B cell (primary cell): Measurements from ENCODE around the gene KIF21B. TPM values are rescaled to one million over a fixed set of nuclear protein-coding genes. Genes with fewer than 3 reads are reported as not detected.

Experiments
- ATAC-seq: fragments of 200-7000 bp; cut with Tn5 transposase; one replicate; pipeline ENCODE4 v1.10.0; 2021; ENCODE audit warnings: low read depth, mild to moderate bottlenecking, moderate number of reproducible peaks, moderate library complexity
- CTCF ChIA-PET: fragments of 350-600 bp; sonication (Branson Sonifier 250); formaldehyde crosslinking; loops from one replicate; lab custom pipeline; 2021; ENCODE audit warnings: antibody characterized with exemption, inconsistent platforms; lab: Charles Lee
- POLR2A ChIA-PET: fragments of 350-600 bp; sonication (Branson Sonifier 250); formaldehyde crosslinking; loops from one replicate; lab custom pipeline; 2021; ENCODE audit warnings: antibody characterized with exemption; lab: Charles Lee
- DNase-seq: peaks from one replicate; pipeline ENCODE4 v3.0.0; 2013
- H2AFZ ChIP-seq: 2 replicates; pipeline ENCODE4 v1.6.1; 2012; ENCODE audit warnings: mild to moderate bottlenecking, low read depth, low read length; ENCODE audit not compliant: insufficient read depth, poor library complexity, severe bottlenecking
- H3K27ac ChIP-seq, 2 donors: 1 replicate in 1 of 2; 2 replicates in 1 of 2; pipeline ENCODE4 v1.5.1; 2012 to 2013; ENCODE audit warnings: low read length in 2 of 2, mild to moderate bottlenecking in 2 of 2, moderate library complexity in 1 of 2
- H3K27me3 ChIP-seq, 4 experiments: fragments of 200-600 bp in 1 of 4; sonication (generic) in 1 of 4; replicated peaks in 1 of 4; 1 replicate in 2 of 4; 2 replicates in 2 of 4; pipeline versions ENCODE4 v1.6.1 to v1.7.0; 2013 to 2016; ENCODE audit warnings: low read length in 3 of 4, mild to moderate bottlenecking in 2 of 4, mixed read lengths in 1 of 4, moderate library complexity in 1 of 4; ENCODE audit not compliant: insufficient read depth in 4 of 4, control insufficient read depth in 3 of 4; ENCODE audit errors: control extremely low read depth in 1 of 4
- H3K36me3 ChIP-seq, 2 experiments: replicated peaks in 1 of 2; 1 replicate in 1 of 2; 2 replicates in 1 of 2; pipeline versions ENCODE4 v1.6.1 to v1.7.1; 2013; ENCODE audit warnings: low read length in 1 of 2; ENCODE audit not compliant: insufficient read depth in 2 of 2, control insufficient read depth in 1 of 2; ENCODE audit errors: control extremely low read depth in 1 of 2, extremely low read depth in 1 of 2
- H3K4me1 ChIP-seq, 2 donors: fragments of 200-600 bp in 1 of 2; sonication (generic) in 1 of 2; 1 replicate in 1 of 2; 2 replicates in 1 of 2; pipeline versions ENCODE4 v1.5.1 to v1.6.1; 2013 to 2017; ENCODE audit warnings: low read length in 2 of 2; ENCODE audit not compliant: control insufficient read depth in 2 of 2, insufficient read depth in 2 of 2
- H3K4me2 ChIP-seq: replicated peaks from 2 replicates; pipeline ENCODE3; 2012; ENCODE audit warnings: mild to moderate bottlenecking, low read depth, low read length; ENCODE audit not compliant: poor library complexity, severe bottlenecking
- H3K4me3 ChIP-seq, 5 experiments: fragments of 200-600 bp in 1 of 5; sonication (generic) in 1 of 5; 1 replicate in 3 of 5; 2 replicates in 2 of 5; pipeline versions ENCODE4 v1.5.1 to v1.7.0; 2011 to 2016; ENCODE audit warnings: low read length in 4 of 5, mild to moderate bottlenecking in 4 of 5, low read depth in 2 of 5, control low read depth in 1 of 5, moderate library complexity in 1 of 5; ENCODE audit not compliant: insufficient read depth in 1 of 5; ENCODE audit errors: control extremely low read depth in 1 of 5, extremely low read depth in 1 of 5
- H3K79me2 ChIP-seq: fragments of 200-600 bp; sonication (generic); one replicate; pipeline ENCODE4 v1.6.0; 2016; ENCODE audit warnings: low read length; ENCODE audit not compliant: control insufficient read depth, insufficient read depth
- H3K9ac ChIP-seq: fragments of 200-600 bp; sonication (generic); 2 replicates; pipeline ENCODE4 v1.6.1; 2017; ENCODE audit warnings: mild to moderate bottlenecking, low read length, moderate library complexity
- H3K9me3 ChIP-seq, 3 donors: one replicate each; pipeline versions ENCODE4 v1.6.1 to v1.7.1; 2013; ENCODE audit warnings: low read length in 2 of 3; ENCODE audit not compliant: control insufficient read depth in 2 of 3, insufficient read depth in 1 of 3; ENCODE audit errors: control extremely low read depth in 1 of 3
- H4K20me1 ChIP-seq: 2 replicates; pipeline ENCODE4 v1.6.0; 2012; ENCODE audit warnings: mild to moderate bottlenecking, low read length; ENCODE audit not compliant: insufficient read depth, control insufficient read depth, poor library complexity, severe bottlenecking
- H3K27ac Mint-ChIP-seq: one replicate; pipeline ENCODE4 v1.8.0; 2021; ENCODE audit warnings: mixed read lengths
- H3K27me3 Mint-ChIP-seq: one replicate; pipeline ENCODE4 v1.8.0; 2021; ENCODE audit warnings: mixed read lengths
- H3K4me1 Mint-ChIP-seq: one replicate; pipeline ENCODE4 v1.8.0; 2021; ENCODE audit warnings: mixed read lengths
- H3K4me3 Mint-ChIP-seq: one replicate; pipeline ENCODE4 v1.8.0; 2021; ENCODE audit warnings: mixed read lengths
- H3K9me3 Mint-ChIP-seq: one replicate; pipeline ENCODE4 v1.8.0; 2022; ENCODE audit warnings: mixed read lengths; ENCODE audit not compliant: insufficient read depth
- CTCF ChIP-seq: fragments of 200-600 bp; IDR thresholded peaks from one replicate; pipeline ENCODE4 v1.8.0; 2022; ENCODE audit warnings: antibody characterized with exemption, mild to moderate bottlenecking
- EZH2 ChIP-seq: IDR thresholded peaks from 2 replicates; pipeline ENCODE4 v1.6.1; 2012; ENCODE audit warnings: borderline replicate concordance, low read depth, mild to moderate bottlenecking, moderate library complexity, low read length; ENCODE audit not compliant: insufficient read depth, poor library complexity, severe bottlenecking
- WGBS: methylation state at CpG from one replicate; pipeline ENCODE4 v1.1.5; 2013; ENCODE audit warnings: missing lambda C conversion rate; ENCODE audit not compliant: insufficient coverage; 5-methylcytosine and 5-hydroxymethylcytosine counted together
- intact Hi-C: fragments of 100-400 bp; cut with micrococcal nuclease; formaldehyde crosslinking; loops from one replicate; pipeline ENCODE4 v1.10.0; 2022
- polyA plus RNA-seq: library from polyadenylated mRNA; depleted of rRNA; stranded (reverse); fragments of >200 nt; gene quantifications from 2 replicates; pipeline ENCODE4 v1.2.3, GENCODE V29; 2012
- total RNA-seq, 2 donors: library from RNA; stranded (reverse); fragments of 120-200 nt in 1 of 2; gene quantifications; 1 replicate in 1 of 2; 2 replicates in 1 of 2; pipeline versions ENCODE4 v1.2.3 to v1.2.4, GENCODE V29; 2013 to 2022

KIF21B gene
- total and polyA plus RNA-seq, 2 donors (not counting 1 experiment from before 2014, with no cell fraction given) = 41.1 to 41.6 TPM

GRCh38 chr1:201039418-201039817 lies 15.9 kb upstream of the KIF21B start:
- no peak overlapping the region for H2AFZ ChIP-seq
- H3K9ac ChIP-seq = no peak overlapping the region
- H3K36me3 ChIP-seq = no peaks in the 10 kb centered on the region
- no peaks in the 10 kb centered on the region for H3K9me3 ChIP-seq
- peaks cover 3% of the 10 kb centered on the region for H3K4me1 Mint-ChIP-seq
- H4K20me1 ChIP-seq = no peaks in the 10 kb centered on the region
- TF ChIP-seq CTCF (no peak), EZH2 (no peak)
- no peak overlapping the region for H3K27ac ChIP-seq
- POLR2A ChIA-PET = no interaction called here
- no peak overlapping the region for H3K4me3 Mint-ChIP-seq
- DNase-seq (no peak), ATAC-seq (no peak)
- CTCF ChIA-PET = interaction anchor here (0.6 to 15.0 kb wide), 4 partner anchors 9 to 232 kb away, joined by 4 to 303 read pairs (median 86); no protein-coding TSS in a partner anchor
- no peaks in the 10 kb centered on the region for H3K79me2 ChIP-seq
- WGBS = no CpG with 5 or more reads among the region's 2 CpGs
- intact Hi-C loops = no loop called here
- no peak overlapping the region for H3K4me2 ChIP-seq
- H3K27ac Mint-ChIP-seq = no peak overlapping the region
- H3K27me3 ChIP-seq = no peaks in the 10 kb centered on the region
- peaks cover 0 to 2% of the 10 kb centered on the region in 2 donors for H3K4me1 ChIP-seq
- H3K4me3 ChIP-seq = no peak overlapping the region
- no peaks in the 10 kb centered on the region for H3K9me3 Mint-ChIP-seq
- no peaks in the 10 kb centered on the region for H3K27me3 Mint-ChIP-seq

- H3K27me3 ChIP-seq = no peaks in the 10 kb centered on the region
- H3K9ac ChIP-seq = no peak overlapping the region
- Mint-ChIP-seq H3K4me3 (no peak overlapping the region), H3K27ac (no peak overlapping the region), H3K27me3 (no peaks in the 10 kb centered on the region), H3K4me1 (peaks cover 3% of the 10 kb centered on the region), H3K9me3 (no peaks in the 10 kb centered on the region)
- no peak overlapping the region for H3K4me2 ChIP-seq
- no peak overlapping the region for H3K4me3 ChIP-seq
- WGBS = 95% methylated on average over 9 of the region's 10 CpGs
- H2AFZ ChIP-seq = no peak overlapping the region
- TF ChIP-seq CTCF (no peak), EZH2 (no peak)
- intact Hi-C loops = no loop called here
- peaks cover 0 to 2% of the 10 kb centered on the region in 2 donors for H3K4me1 ChIP-seq
- H3K9me3 ChIP-seq = no peaks in the 10 kb centered on the region
- no peak for ATAC-seq
- POLR2A ChIA-PET = interaction anchor here (0.6 kb wide), 1 partner anchor 17 kb away, joined by 11 read pairs; no protein-coding TSS in a partner anchor
- H3K36me3 ChIP-seq = no peaks in the 10 kb centered on the region
- CTCF ChIA-PET = interaction anchor here (1.1 to 15.0 kb wide), 3 partner anchors 10 to 64 kb away, joined by 3 to 303 read pairs (median 168); no protein-coding TSS in a partner anchor
- no peaks in the 10 kb centered on the region for H4K20me1 ChIP-seq
- no peak overlapping the region for H3K27ac ChIP-seq
- no peaks in the 10 kb centered on the region for H3K79me2 ChIP-seq
- no peak for DNase-seq
Observed at GRCh38 chr1:201038186-201038876, 14.8 kb upstream of the KIF21B start.
